Spleen (tissue), 7 donors: Measurements from ENCODE around the gene ADIPOR2.

Experiments
- POLR2A ChIP-seq, 3 donors: fragments of 450-650 bp; IDR thresholded peaks; one replicate each; pipeline ENCODE4 v1.5.1; 2017; ENCODE audit warnings: antibody characterized with exemption in 3 of 3, mild to moderate bottlenecking in 1 of 3
- POLR2AphosphoS5 ChIP-seq, 3 donors: sonication (generic); formaldehyde crosslinking; IDR thresholded peaks; one replicate each; pipeline ENCODE4 v1.5.1; 2017; ENCODE audit warnings: antibody characterized with exemption in 3 of 3
- TF ChIP-seq, protein P1 (sequence below), 11 experiments: fragments of 200-600 bp in 7 of 11; fragments of 450-650 bp in 4 of 11; sonication (generic) in 4 of 11; IDR thresholded peaks in 8 of 11; conservative IDR thresholded peaks in 3 of 11; 1 replicate in 7 of 11; 2 replicates in 4 of 11; pipeline versions ENCODE4 v1.4.0 to v1.8.0; 2016 to 2021; ENCODE audit warnings: antibody characterized with exemption in 11 of 11, inconsistent platforms in 4 of 11, mild to moderate bottlenecking in 1 of 11
- donor health status: DM: no; HTN: no; CAD: no; lungs with moderate emphysema.
- donor health status: DM: no; HTN: no; CAD: no.
- donor health status: DM: no; HTN: no; CAD: no.

DNA sequence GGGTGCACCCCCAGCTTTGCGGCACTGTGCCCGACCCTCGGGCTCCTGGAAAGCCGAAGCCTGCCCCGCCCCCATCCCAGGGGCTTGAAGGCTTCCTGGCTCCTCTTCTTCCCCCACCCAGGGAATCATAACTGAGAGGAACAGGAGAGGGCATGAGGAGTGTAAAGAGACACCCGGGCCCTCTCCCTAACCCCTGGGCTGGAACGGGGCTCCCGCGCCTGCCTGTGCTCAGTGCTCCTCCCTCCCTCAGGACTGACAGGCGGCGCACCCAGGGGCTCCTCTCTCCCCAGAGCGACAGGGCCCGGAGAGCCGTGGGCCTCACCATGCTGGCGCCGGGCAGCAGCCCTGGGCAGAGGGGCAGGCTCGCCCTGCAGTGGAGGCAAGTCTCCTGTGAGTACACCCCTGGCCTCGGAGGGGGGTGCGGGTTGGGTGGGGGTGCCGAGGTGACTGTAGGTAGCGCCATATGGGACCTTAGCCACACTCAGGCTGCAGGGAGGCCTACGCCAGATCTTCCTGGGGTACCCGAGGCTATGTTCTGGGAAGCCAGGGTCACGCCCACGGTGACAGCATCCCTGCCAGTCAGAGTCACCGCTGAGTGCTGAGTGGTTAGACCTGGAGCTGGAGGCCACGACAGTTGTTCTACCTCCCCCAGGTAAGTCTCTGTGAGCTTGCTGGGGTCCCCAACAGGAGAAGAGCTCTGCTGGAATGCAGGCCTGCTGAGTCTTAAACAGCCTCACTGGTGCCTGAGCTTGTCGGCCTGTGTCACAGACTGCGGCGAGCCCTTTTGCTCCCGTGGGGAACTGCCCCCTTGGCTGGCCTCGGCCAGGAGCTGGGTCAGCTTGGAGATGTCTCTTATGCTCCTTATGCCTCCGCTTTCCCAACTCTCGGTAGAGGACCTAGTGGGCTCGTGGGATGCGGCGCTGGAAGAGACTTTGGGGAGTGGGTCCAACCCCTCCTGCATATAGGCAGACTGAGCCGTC, 137.2 kb downstream of the ADIPOR2 start:
- TF ChIP-seq, protein P1, sequence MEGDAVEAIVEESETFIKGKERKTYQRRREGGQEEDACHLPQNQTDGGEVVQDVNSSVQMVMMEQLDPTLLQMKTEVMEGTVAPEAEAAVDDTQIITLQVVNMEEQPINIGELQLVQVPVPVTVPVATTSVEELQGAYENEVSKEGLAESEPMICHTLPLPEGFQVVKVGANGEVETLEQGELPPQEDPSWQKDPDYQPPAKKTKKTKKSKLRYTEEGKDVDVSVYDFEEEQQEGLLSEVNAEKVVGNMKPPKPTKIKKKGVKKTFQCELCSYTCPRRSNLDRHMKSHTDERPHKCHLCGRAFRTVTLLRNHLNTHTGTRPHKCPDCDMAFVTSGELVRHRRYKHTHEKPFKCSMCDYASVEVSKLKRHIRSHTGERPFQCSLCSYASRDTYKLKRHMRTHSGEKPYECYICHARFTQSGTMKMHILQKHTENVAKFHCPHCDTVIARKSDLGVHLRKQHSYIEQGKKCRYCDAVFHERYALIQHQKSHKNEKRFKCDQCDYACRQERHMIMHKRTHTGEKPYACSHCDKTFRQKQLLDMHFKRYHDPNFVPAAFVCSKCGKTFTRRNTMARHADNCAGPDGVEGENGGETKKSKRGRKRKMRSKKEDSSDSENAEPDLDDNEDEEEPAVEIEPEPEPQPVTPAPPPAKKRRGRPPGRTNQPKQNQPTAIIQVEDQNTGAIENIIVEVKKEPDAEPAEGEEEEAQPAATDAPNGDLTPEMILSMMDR (IDR thresholded peaks at IDR 0.05 in 8 of 11, conservative IDR thresholded peaks at IDR 0.05 in 3 of 11) = no peak
- no peak for TF ChIP-seq POLR2AphosphoS5 (IDR thresholded peaks at IDR 0.05)
- TF ChIP-seq POLR2A (IDR thresholded peaks at IDR 0.05) = no peak
